K562 (cell line): ENCODE results near the gene ARHGAP29. TPM values are rescaled to one million over a fixed set of nuclear protein-coding genes. Genes with fewer than 3 reads are reported as not detected.

ENCODE experiments used
- ATAC-seq: fragments of 200-7000 bp; cut with Tn5 transposase; 3 replicates; pipeline ENCODE4 v1.9.1; 2020; ENCODE audit warnings: moderate library complexity
- BruUV-seq: library from RNA; stranded (reverse); fragments of 400-500 nt; replicated peaks from 2 replicates; lab custom pipeline; 2021; lab: Mats Ljungman, UMichigan
- CTCF ChIA-PET: fragments of 300-600 bp; formaldehyde crosslinking; extraction: SDS; loops from one replicate; lab custom pipeline; 2021; ENCODE audit warnings: low intra/inter-chr PET ratio; lab: Yijun Ruan, JAX
- POLR2A ChIA-PET: fragments of 300-600, 350-650 bp; sonication (Branson Sonifier 250); formaldehyde crosslinking; extraction: SDS; loops from one replicate; lab custom pipeline; 2021; ENCODE audit warnings: antibody characterized with exemption, inconsistent platforms; lab: Yijun Ruan, JAX
- DNase-seq, 4 experiments: peaks; one replicate each; pipeline versions ENCODE4 v3.0.0 to v3.0.0-alpha.2; 2011 to 2018; ENCODE audit warnings: low spot score in 3 of 4, mixed read lengths in 3 of 4; ENCODE audit errors: extremely low read depth in 1 of 4
- FAIRE-seq: peaks from 2 replicates; lab custom pipeline; 2011; peaks lifted over from hg19 to GRCh38; lab: Jason Lieb, UNC
- H2AFZ ChIP-seq: 2 replicates; pipeline ENCODE4 v1.6.0; 2011; ENCODE audit warnings: low read depth, low read length, control low read depth, inconsistent platforms
- H3K27ac ChIP-seq: fragments of 200-600 bp; 3 replicates; pipeline ENCODE4 v1.8.0; 2011; ENCODE audit warnings: low read depth, mild to moderate bottlenecking, control low read depth, inconsistent platforms, low read length, moderate library complexity, mixed read lengths; ENCODE audit errors: extremely low read depth
- H3K27me3 ChIP-seq, 2 experiments: fragments of 300-600 bp in 1 of 2; 2 replicates in 1 of 2; 3 replicates in 1 of 2; pipeline versions ENCODE4 v1.6.0 to v1.8.0; 2011; ENCODE audit warnings: inconsistent platforms in 2 of 2, low read length in 2 of 2, mild to moderate bottlenecking in 1 of 2, mixed read lengths in 1 of 2, moderate library complexity in 1 of 2; ENCODE audit not compliant: control insufficient read depth in 2 of 2, insufficient read depth in 2 of 2
- H3K36me3 ChIP-seq: fragments of 300-600 bp; 3 replicates; pipeline ENCODE4 v1.8.0; 2011; ENCODE audit warnings: mild to moderate bottlenecking, low read length, inconsistent platforms; ENCODE audit not compliant: control insufficient read depth, insufficient read depth
- H3K4me1 ChIP-seq, 2 experiments: fragments of 200-600 bp in 1 of 2; replicated peaks in 1 of 2; 2 replicates in 1 of 2; 3 replicates in 1 of 2; pipeline versions ENCODE4 v1.5.1 to v1.8.0; 2011; ENCODE audit warnings: inconsistent platforms in 2 of 2, low read length in 2 of 2, mild to moderate bottlenecking in 1 of 2, mixed read lengths in 1 of 2, moderate library complexity in 1 of 2; ENCODE audit not compliant: control insufficient read depth in 2 of 2, insufficient read depth in 2 of 2
- H3K4me2 ChIP-seq: 2 replicates; pipeline ENCODE4 v1.6.1; 2011; ENCODE audit warnings: low read length, control low read depth, inconsistent platforms, mixed read lengths; ENCODE audit not compliant: insufficient read depth
- H3K4me3 ChIP-seq: fragments of 200-600 bp; sonication (generic), shearing (Covaris generic); 2 replicates; pipeline ENCODE4 v1.5.1; 2016; ENCODE audit warnings: control low read depth, inconsistent platforms
- H3K79me2 ChIP-seq: fragments of 200-600 bp; 3 replicates; pipeline ENCODE4 v1.8.0; 2011; ENCODE audit warnings: low read length, inconsistent platforms; ENCODE audit not compliant: control insufficient read depth, insufficient read depth
- H3K9ac ChIP-seq, 2 experiments: 2 replicates each; pipeline versions ENCODE4 v1.6.0 to v1.6.1; 2011; ENCODE audit warnings: low read depth in 2 of 2, low read length in 2 of 2, control low read depth in 1 of 2, inconsistent platforms in 1 of 2, mild to moderate bottlenecking in 1 of 2, mixed read lengths in 1 of 2; ENCODE audit not compliant: insufficient read depth in 1 of 2
- H3K9me1 ChIP-seq: one replicate; pipeline ENCODE4 v1.6.0; 2011; ENCODE audit warnings: inconsistent platforms, mild to moderate bottlenecking, low read length, moderate library complexity; ENCODE audit not compliant: control insufficient read depth, insufficient read depth
- H3K9me3 ChIP-seq: replicated peaks from 2 replicates; pipeline ENCODE4 v1.5.1; 2011; ENCODE audit warnings: low read depth, low read length, inconsistent platforms; ENCODE audit not compliant: control insufficient read depth, insufficient read depth
- H4K20me1 ChIP-seq: replicated peaks from 2 replicates; pipeline ENCODE4 v1.6.1; 2011; ENCODE audit warnings: low read length, inconsistent platforms, mixed read lengths; ENCODE audit not compliant: control insufficient read depth, insufficient read depth
- ERF ChIP-seq: fragments of 450-650 bp; formaldehyde crosslinking; IDR thresholded peaks from 2 replicates; pipeline ENCODE4 v1.4.0; 2020; ENCODE audit warnings: mild to moderate bottlenecking, mixed read lengths
- MCM3 ChIP-seq: fragments of 450-650 bp; IDR thresholded peaks from 2 replicates; pipeline ENCODE4 v1.6.1; 2016
- POLR3G ChIP-seq: IDR thresholded peaks from 2 replicates; pipeline ENCODE4 v1.6.1; 2011; ENCODE audit not compliant: insufficient read length, insufficient replicate concordance; ENCODE audit errors: extremely low read depth
- ZKSCAN1 ChIP-seq: fragments of 150-350 bp; IDR thresholded peaks from 2 replicates; pipeline ENCODE4 v1.6.1; 2016; ENCODE audit warnings: low read depth, low read length
- WGBS: fragments of 100-300 bp; shearing (Covaris generic); methylation state at CpG from one replicate; pipeline ENCODE4 v1.1.6; 2016; ENCODE audit warnings: low coverage, mixed read lengths; ENCODE audit not compliant: insufficient coverage; ENCODE audit errors: missing lambda C conversion rate; 5-methylcytosine and 5-hydroxymethylcytosine counted together
- in situ Hi-C: fragments of 300-500 bp; cut with MboI; formaldehyde crosslinking; loops from 4 replicates; pipeline ENCODE4 v1.15.0; 2018; ENCODE audit warnings: inconsistent platforms, mixed read lengths
- intact Hi-C: fragments of 100-400 bp; cut with micrococcal nuclease; formaldehyde crosslinking; loops from 2 replicates; pipeline ENCODE4 v1.14.2; 2022
- polyA plus RNA-seq, 8 experiments: library from polyadenylated mRNA; depleted of rRNA in 4 of 8; stranded (reverse) in 5 of 8; unstranded in 3 of 8; fragments of >200 nt; fragmentation: Nextera tagmentation in 2 of 8; fragmentation: Illumina TruSeq in 1 of 8; extraction: Ambion mirVana in 2 of 8; extraction: Trizol in 1 of 8; gene quantifications; 2 replicates each; pipeline versions ENCODE4 v1.2.1 to v1.2.3, GENCODE V29; 2011 to 2014; ENCODE audit warnings: inconsistent platforms in 1 of 8, missing spikeins in 1 of 8
- total RNA-seq, 7 experiments: library from RNA; depleted of rRNA in 6 of 7; stranded (reverse); fragments of >200 nt in 6 of 7; fragmentation: Illumina TruSeq in 2 of 7; extraction: Trizol in 2 of 7; gene quantifications; 2 replicates each; pipeline versions ENCODE4 v1.2.1 to v1.2.3, GENCODE V29; 2011 to 2021; ENCODE audit warnings: low replicate concordance in 1 of 7
- TF ChIP-seq, protein P1 (sequence below), 3 experiments: IDR thresholded peaks in 2 of 3; conservative IDR thresholded peaks in 1 of 3; 2 replicates each; pipeline ENCODE4 v1.5.1; 2011 to 2012; ENCODE audit warnings: low read length in 3 of 3, mild to moderate bottlenecking in 3 of 3, control low read depth in 2 of 3, improper control_type of control experiment in 1 of 3, inconsistent platforms in 1 of 3, low read depth in 1 of 3, mixed read lengths in 1 of 3, moderate library complexity in 1 of 3; ENCODE audit not compliant: insufficient read depth in 2 of 3
- TF ChIP-seq, protein P2 (sequence below): fragments of 250-450 bp; sonication (Bioruptor Pico); IDR thresholded peaks from 2 replicates; pipeline ENCODE4 v1.4.0; 2020
- TF ChIP-seq, protein P3 (sequence below): fragments of 250-450 bp; sonication (Bioruptor Pico); IDR thresholded peaks from 2 replicates; pipeline ENCODE4 v1.5.0; 2020; ENCODE audit warnings: mild to moderate bottlenecking
- TF ChIP-seq, protein P4 (sequence below): IDR thresholded peaks from 2 replicates; pipeline ENCODE4 v1.6.1; 2016; ENCODE audit warnings: missing genetic modification characterization, missing compliant biosample characterization

Gene ARHGAP29
- total and polyA plus RNA-seq, 9 of the 15 experiments (the other 6 are each of a cell fraction or from before 2014, with no cell fraction given): under 0.01 to 0.13 (median 0.02) TPM; not detected in 5

DNA sequence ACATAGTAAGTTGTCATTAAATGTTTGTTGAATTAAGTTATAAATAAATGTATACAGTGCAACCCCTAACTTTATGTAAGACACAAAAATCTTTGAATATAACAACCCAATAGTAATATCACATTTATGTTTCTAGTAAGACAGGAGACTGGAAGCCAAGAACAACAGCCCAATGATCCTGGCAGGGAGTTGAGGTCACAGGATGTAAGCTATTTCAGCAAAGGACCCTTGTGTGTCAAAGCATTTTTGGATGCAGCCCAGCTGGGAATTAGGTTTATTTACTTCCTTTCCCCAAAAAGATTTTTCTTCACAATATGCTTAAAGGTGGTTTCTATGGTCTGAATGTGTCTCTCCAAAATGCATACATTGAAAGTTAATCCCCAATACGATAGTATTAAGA is 82.4 kb downstream of the ARHGAP29 start (continued):
- TF ChIP-seq, protein P1, sequence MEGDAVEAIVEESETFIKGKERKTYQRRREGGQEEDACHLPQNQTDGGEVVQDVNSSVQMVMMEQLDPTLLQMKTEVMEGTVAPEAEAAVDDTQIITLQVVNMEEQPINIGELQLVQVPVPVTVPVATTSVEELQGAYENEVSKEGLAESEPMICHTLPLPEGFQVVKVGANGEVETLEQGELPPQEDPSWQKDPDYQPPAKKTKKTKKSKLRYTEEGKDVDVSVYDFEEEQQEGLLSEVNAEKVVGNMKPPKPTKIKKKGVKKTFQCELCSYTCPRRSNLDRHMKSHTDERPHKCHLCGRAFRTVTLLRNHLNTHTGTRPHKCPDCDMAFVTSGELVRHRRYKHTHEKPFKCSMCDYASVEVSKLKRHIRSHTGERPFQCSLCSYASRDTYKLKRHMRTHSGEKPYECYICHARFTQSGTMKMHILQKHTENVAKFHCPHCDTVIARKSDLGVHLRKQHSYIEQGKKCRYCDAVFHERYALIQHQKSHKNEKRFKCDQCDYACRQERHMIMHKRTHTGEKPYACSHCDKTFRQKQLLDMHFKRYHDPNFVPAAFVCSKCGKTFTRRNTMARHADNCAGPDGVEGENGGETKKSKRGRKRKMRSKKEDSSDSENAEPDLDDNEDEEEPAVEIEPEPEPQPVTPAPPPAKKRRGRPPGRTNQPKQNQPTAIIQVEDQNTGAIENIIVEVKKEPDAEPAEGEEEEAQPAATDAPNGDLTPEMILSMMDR (IDR thresholded peaks at IDR 0.05 in 2 of 3, conservative IDR thresholded peaks at IDR 0.05 in 1 of 3; ENCODE audit: insufficient read depth in 2 of 3, low read depth in 1 of 3, low read length in 3 of 3): no peak
- TF ChIP-seq POLR3G: no peak
- TF ChIP-seq, protein P2, sequence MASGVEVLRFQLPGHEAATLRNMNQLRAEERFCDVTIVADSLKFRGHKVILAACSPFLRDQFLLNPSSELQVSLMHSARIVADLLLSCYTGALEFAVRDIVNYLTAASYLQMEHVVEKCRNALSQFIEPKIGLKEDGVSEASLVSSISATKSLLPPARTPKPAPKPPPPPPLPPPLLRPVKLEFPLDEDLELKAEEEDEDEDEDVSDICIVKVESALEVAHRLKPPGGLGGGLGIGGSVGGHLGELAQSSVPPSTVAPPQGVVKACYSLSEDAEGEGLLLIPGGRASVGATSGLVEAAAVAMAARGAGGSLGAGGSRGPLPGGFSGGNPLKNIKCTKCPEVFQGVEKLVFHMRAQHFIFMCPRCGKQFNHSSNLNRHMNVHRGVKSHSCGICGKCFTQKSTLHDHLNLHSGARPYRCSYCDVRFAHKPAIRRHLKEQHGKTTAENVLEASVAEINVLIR (CRISPR knock-in tag): no peak
- TF ChIP-seq, protein P3, sequence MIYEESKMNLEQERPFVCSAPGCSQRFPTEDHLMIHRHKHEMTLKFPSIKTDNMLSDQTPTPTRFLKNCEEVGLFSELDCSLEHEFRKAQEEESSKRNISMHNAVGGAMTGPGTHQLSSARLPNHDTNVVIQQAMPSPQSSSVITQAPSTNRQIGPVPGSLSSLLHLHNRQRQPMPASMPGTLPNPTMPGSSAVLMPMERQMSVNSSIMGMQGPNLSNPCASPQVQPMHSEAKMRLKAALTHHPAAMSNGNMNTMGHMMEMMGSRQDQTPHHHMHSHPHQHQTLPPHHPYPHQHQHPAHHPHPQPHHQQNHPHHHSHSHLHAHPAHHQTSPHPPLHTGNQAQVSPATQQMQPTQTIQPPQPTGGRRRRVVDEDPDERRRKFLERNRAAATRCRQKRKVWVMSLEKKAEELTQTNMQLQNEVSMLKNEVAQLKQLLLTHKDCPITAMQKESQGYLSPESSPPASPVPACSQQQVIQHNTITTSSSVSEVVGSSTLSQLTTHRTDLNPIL (CRISPR knock-in tag): no peak

DNA sequence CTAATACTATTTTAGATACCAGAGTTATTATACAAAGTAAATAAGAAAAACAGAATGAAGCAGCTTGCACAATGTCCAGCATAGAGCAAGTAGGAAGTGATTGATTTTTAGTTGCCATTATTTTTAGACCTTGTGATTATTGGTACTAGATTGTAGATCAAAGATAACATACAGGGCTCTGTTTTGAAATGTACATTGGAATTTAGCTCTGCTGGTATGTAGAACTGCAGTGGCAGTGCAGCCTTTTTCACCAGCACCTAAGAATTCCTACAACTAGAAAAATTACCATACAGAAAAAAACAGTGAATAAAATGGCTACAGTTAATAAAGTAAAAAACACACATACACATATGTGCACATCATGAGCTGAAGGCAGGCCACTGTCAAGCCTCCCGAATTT is 84.3 kb downstream of the ARHGAP29 start:
- FAIRE-seq (no peak), DNase-seq (no peak), ATAC-seq (no peak)
- CTCF ChIA-PET: no interaction called here
- POLR2A ChIA-PET: no interaction called here
- intact Hi-C loops (no loop called here), in situ Hi-C loops (no loop called here)
- Histone ChIP-seq H3K9me3 (no peaks in the 10 kb centered on the region), H3K4me3 (no peak overlapping the region), H3K4me2 (no peak overlapping the region), H4K20me1 (no peaks in the 10 kb centered on the region), H3K27me3 (peaks cover 0 to 6% of the 10 kb centered on the region in 2 experiments; a peak in 2 of 5 replicates), H3K4me1 (no peaks in the 10 kb centered on the region), H3K9me1 (no peaks in the 10 kb centered on the region), H3K27ac (no peak overlapping the region), H3K9ac (no peak overlapping the region), H3K36me3 (no peaks in the 10 kb centered on the region), H3K79me2 (no peaks in the 10 kb centered on the region), H2AFZ (no peak overlapping the region)
- 0% methylated on average over 1 of the region's 1 CpG for WGBS
- no TSS peak for BruUV-seq
- TF ChIP-seq MCM3 (no peak), ZKSCAN1 (no peak), ERF (no peak)
- TF ChIP-seq, protein P3 (CRISPR knock-in tag): no peak
- TF ChIP-seq, protein P4, sequence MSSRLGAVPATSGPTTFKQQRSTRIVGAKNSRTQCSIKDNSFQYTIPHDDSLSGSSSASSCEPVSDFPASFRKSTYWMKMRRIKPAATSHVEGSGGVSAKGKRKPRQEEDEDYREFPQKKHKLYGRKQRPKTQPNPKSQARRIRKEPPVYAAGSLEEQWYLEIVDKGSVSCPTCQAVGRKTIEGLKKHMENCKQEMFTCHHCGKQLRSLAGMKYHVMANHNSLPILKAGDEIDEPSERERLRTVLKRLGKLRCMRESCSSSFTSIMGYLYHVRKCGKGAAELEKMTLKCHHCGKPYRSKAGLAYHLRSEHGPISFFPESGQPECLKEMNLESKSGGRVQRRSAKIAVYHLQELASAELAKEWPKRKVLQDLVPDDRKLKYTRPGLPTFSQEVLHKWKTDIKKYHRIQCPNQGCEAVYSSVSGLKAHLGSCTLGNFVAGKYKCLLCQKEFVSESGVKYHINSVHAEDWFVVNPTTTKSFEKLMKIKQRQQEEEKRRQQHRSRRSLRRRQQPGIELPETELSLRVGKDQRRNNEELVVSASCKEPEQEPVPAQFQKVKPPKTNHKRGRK (tag): no peak
